Loucy (cell line): ENCODE data around the gene NFKBIA.
A peak's percentile ranks its signal among the peaks of the same experiment; 100 is the strongest.

Experiments
- H2AFZ ChIP-seq: fragments of 200-600 bp; sonication (generic); 2 replicates; pipeline ENCODE4 v1.6.0; 2016; ENCODE audit warnings: antibody characterized with exemption, mild to moderate bottlenecking, low read length, moderate library complexity
- H3F3A ChIP-seq: fragments of 200-600 bp; 2 replicates; pipeline ENCODE4 v1.6.0; 2016; ENCODE audit warnings: antibody characterized with exemption, low read depth, mild to moderate bottlenecking
- H3K27me3 ChIP-seq: fragments of 200-600 bp; sonication (generic); 2 replicates; pipeline ENCODE4 v1.6.1; 2014; ENCODE audit warnings: low read length, mild to moderate bottlenecking; ENCODE audit not compliant: insufficient read depth, poor library complexity, severe bottlenecking
- H3K36me3 ChIP-seq: fragments of 200-600 bp; sonication (generic); 2 replicates; pipeline ENCODE4 v1.6.1; 2016; ENCODE audit warnings: low read length; ENCODE audit not compliant: insufficient read depth
- H3K4me1 ChIP-seq: fragments of 200-600 bp; sonication (generic); 2 replicates; pipeline ENCODE4 v1.5.1; 2014; ENCODE audit warnings: low read length, mild to moderate bottlenecking; ENCODE audit not compliant: insufficient read depth, poor library complexity, severe bottlenecking
- H3K4me2 ChIP-seq: fragments of 200-600 bp; sonication (generic); 2 replicates; pipeline ENCODE4 v1.6.0; 2014; ENCODE audit warnings: antibody characterized with exemption, low read length, low read depth, mild to moderate bottlenecking; ENCODE audit not compliant: poor library complexity, severe bottlenecking
- H3K4me3 ChIP-seq: fragments of 200-600 bp; sonication (generic); 2 replicates; pipeline ENCODE4 v1.5.1; 2014; ENCODE audit warnings: low read length, mild to moderate bottlenecking, mixed read lengths; ENCODE audit not compliant: poor library complexity, severe bottlenecking
- H3K79me2 ChIP-seq: fragments of 200-600 bp; sonication (generic); 2 replicates; pipeline ENCODE4 v1.6.1; 2014; ENCODE audit warnings: low read length; ENCODE audit not compliant: insufficient read depth
- H3K9ac ChIP-seq: fragments of 200-600 bp; sonication (generic); 2 replicates; pipeline ENCODE4 v1.6.0; 2014; ENCODE audit warnings: mild to moderate bottlenecking, low read depth, low read length, moderate library complexity; ENCODE audit not compliant: poor library complexity, severe bottlenecking
- H3K9me2 ChIP-seq: fragments of 200-600 bp; sonication (generic); replicated peaks from 2 replicates; pipeline ENCODE4 v1.6.1; 2016; ENCODE audit warnings: low read depth, low read length, mixed read lengths
- H3K9me3 ChIP-seq: fragments of 200-600 bp; sonication (generic); 2 replicates; pipeline ENCODE4 v1.6.1; 2014; ENCODE audit warnings: mild to moderate bottlenecking, antibody characterized with exemption, low read length, low read depth; ENCODE audit not compliant: insufficient read depth
- H4K20me1 ChIP-seq: fragments of 200-600 bp; sonication (generic); 2 replicates; pipeline ENCODE4 v1.6.0; 2014; ENCODE audit warnings: antibody characterized with exemption, low read length, mild to moderate bottlenecking; ENCODE audit not compliant: insufficient read depth, poor library complexity, severe bottlenecking
- EZH2phosphoT487 ChIP-seq: fragments of 200-600 bp; IDR thresholded peaks from 2 replicates; pipeline ENCODE4 v1.6.1; 2018; ENCODE audit warnings: antibody characterized with exemption, mild to moderate bottlenecking, moderate library complexity, borderline replicate concordance
- TF ChIP-seq, protein P1 (sequence below): fragments of 200-600 bp; sonication (generic); conservative IDR thresholded peaks from 2 replicates; pipeline ENCODE4 v1.5.1; 2014; ENCODE audit warnings: mild to moderate bottlenecking, antibody characterized with exemption, low read length

The NFKBIA gene

DNA sequence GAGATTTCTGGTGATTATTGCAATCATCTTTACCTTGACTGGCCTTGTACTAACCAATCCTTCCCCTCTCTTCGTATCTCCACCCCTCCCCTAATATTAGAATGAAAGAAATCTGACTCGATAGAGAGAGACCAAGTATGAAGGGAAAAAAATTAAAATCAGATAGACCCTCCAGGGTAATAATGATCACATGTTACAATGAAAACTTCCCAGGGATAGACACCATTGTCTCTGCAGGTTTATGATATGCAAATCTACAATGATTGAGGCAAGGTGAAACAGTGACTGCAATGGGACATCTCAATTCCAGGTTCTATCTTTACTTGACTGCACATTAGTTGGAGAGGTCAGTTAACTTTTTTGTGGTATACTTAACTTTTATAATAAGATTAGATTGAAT is 1.5 kb upstream of the NFKBIA start:
- TF ChIP-seq, protein P1, sequence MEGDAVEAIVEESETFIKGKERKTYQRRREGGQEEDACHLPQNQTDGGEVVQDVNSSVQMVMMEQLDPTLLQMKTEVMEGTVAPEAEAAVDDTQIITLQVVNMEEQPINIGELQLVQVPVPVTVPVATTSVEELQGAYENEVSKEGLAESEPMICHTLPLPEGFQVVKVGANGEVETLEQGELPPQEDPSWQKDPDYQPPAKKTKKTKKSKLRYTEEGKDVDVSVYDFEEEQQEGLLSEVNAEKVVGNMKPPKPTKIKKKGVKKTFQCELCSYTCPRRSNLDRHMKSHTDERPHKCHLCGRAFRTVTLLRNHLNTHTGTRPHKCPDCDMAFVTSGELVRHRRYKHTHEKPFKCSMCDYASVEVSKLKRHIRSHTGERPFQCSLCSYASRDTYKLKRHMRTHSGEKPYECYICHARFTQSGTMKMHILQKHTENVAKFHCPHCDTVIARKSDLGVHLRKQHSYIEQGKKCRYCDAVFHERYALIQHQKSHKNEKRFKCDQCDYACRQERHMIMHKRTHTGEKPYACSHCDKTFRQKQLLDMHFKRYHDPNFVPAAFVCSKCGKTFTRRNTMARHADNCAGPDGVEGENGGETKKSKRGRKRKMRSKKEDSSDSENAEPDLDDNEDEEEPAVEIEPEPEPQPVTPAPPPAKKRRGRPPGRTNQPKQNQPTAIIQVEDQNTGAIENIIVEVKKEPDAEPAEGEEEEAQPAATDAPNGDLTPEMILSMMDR = no peak
- TF ChIP-seq EZH2phosphoT487 = no peak
- peaks cover 5% of the 10 kb centered on the region; the same call in 1 of the 2 replicates for H3F3A ChIP-seq
- H2AFZ ChIP-seq = no peak overlapping the region
- H3K4me3 ChIP-seq = no peak overlapping the region
- H3K79me2 ChIP-seq = peaks cover 35% of the 10 kb centered on the region
- peaks cover 25% of the 10 kb centered on the region; the same call in 1 of the 2 replicates for H3K36me3 ChIP-seq
- no peaks in the 10 kb centered on the region for H3K27me3 ChIP-seq
- peaks cover 44% of the 10 kb centered on the region for H3K4me1 ChIP-seq
- no peak overlapping the region for H3K9ac ChIP-seq
- peak overlapping the region; percentile 90 for H3K4me2 ChIP-seq
- no peaks in the 10 kb centered on the region for H3K9me2 ChIP-seq
- no peaks in the 10 kb centered on the region for H3K9me3 ChIP-seq
- peaks cover 26% of the 10 kb centered on the region for H4K20me1 ChIP-seq

GRCh38 chr14:35405304-35405996 is 901 bp upstream of the NFKBIA start:
- H3F3A ChIP-seq = peaks cover 5% of the 10 kb centered on the region; the same call in 1 of the 2 replicates

DNA sequence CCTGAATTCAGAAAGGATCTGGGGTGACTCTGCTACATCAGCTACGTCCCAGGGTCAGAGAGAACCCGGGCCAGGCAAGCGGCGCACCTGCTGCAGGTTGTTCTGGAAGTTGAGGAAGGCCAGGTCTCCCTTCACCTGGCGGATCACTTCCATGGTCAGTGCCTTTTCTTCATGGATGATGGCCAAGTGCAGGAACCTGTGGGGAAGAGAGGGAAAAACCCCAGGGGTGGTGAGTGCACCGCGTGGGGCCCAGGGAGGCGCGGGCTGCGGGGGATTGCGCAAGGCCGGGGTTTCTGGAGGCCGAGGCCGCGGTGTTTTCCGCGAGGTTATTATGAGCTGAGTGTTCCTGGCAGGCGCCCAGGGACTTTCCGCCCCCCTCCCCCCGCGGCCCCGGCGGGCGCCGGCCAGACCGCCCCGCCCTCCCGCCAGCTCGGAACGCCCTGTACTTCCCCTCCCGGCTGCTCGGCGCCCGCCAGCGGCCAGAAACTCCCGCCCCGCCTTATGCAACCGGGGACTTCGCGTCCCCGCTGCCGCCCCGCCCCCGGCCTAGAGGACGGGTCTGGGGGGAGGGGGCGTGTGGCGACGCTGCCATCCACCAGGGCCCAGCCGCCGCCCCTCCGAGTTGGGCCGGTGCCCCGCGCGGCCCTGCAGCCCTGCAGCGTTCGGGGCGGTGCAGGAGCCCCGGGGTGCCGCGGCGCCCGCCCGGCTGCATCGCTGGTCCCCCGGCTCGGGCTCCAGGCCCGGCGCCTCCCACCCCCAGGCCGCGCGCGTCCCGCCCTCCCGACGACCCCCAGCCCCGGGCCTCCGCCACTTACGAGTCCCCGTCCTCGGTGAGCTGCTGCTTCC is 723 bp downstream of the NFKBIA start:
- no peak for TF ChIP-seq EZH2phosphoT487
- TF ChIP-seq, protein P1 = no peak
- Histone ChIP-seq H2AFZ (peak overlapping the region; percentile 89), H3K4me1 (peaks cover 50% of the 10 kb centered on the region), H3K9me3 (no peaks in the 10 kb centered on the region), H3K4me2 (peak overlapping the region; percentile 98), H3K4me3 (peak overlapping the region; percentile 99), H3K36me3 (peaks cover 31% of the 10 kb centered on the region; the same call in 1 of the 2 replicates), H3K27me3 (no peaks in the 10 kb centered on the region), H3K79me2 (peaks cover 41% of the 10 kb centered on the region), H3K9me2 (no peaks in the 10 kb centered on the region), H3F3A (peaks cover 5% of the 10 kb centered on the region; the same call in 1 of the 2 replicates), H3K9ac (peak overlapping the region; percentile 93), H4K20me1 (peaks cover 32% of the 10 kb centered on the region)

More at GRCh38 chr14:35405304-35405996, 901 bp upstream of the NFKBIA start:
- no peak for TF ChIP-seq EZH2phosphoT487
- TF ChIP-seq, protein P1 = no peak
- Histone ChIP-seq H3K4me3 (peak overlapping the region; percentile 99), H4K20me1 (peaks cover 32% of the 10 kb centered on the region), H3K4me1 (peaks cover 50% of the 10 kb centered on the region), H3K27me3 (no peaks in the 10 kb centered on the region), H3K9ac (peak overlapping the region; percentile 93), H3K4me2 (peak overlapping the region; percentile 90), H2AFZ (0 out of 2 replicates have a peak overlapping the region, but pooled peaks have one; percentile 95), H3K9me3 (no peaks in the 10 kb centered on the region), H3K79me2 (peaks cover 41% of the 10 kb centered on the region), H3K9me2 (no peaks in the 10 kb centered on the region), H3K36me3 (peaks cover 31% of the 10 kb centered on the region; the same call in 1 of the 2 replicates)
